Body of pancreas (tissue), 4 donors: ENCODE data around the gene FOXL2NB. TPM values are rescaled to one million over a fixed set of nuclear protein-coding genes. Genes with fewer than 3 reads are reported as not detected.

Source experiments
- ATAC-seq: fragments of 150-250 bp; one replicate; pipeline ENCODE4 v1.9.1; 2016
- DNase-seq, 4 donors: peaks; one replicate each; pipeline ENCODE4 v3.0.0-alpha.2; 2019
- H3K27ac ChIP-seq, 4 donors: fragments of 200-600 bp; sonication (generic); 1 replicate in 3 of 4; 2 replicates in 1 of 4; pipeline versions ENCODE4 v1.5.1 to v1.6.1; 2016 to 2019; ENCODE audit warnings: mild to moderate bottlenecking in 1 of 4, mixed read lengths in 1 of 4, moderate library complexity in 1 of 4
- H3K27me3 ChIP-seq, 2 donors: fragments of 200-600 bp; sonication (generic); one replicate each; pipeline ENCODE4 v1.6.0; 2016; ENCODE audit warnings: mild to moderate bottlenecking in 1 of 2
- H3K36me3 ChIP-seq, 2 donors: fragments of 200-600 bp; sonication (generic); replicated peaks in 1 of 2; 2 replicates each; pipeline ENCODE4 v1.5.1; 2016; ENCODE audit warnings: low read depth in 2 of 2; ENCODE audit not compliant: insufficient read depth in 1 of 2
- H3K4me1 ChIP-seq: fragments of 200-600 bp; sonication (generic); one replicate; pipeline ENCODE4 v1.6.0; 2016
- H3K4me3 ChIP-seq, 2 donors: fragments of 200-600 bp; sonication (generic); 1 replicate in 1 of 2; 2 replicates in 1 of 2; pipeline ENCODE4 v1.5.1; 2016 to 2019
- H3K9me3 ChIP-seq, 3 donors: fragments of 200-600 bp; sonication (generic); 1 replicate in 2 of 3; 2 replicates in 1 of 3; pipeline ENCODE4 v1.5.1; 2016
- CTCF ChIP-seq, 7 experiments: fragments of 450-650 bp in 4 of 7; fragments of 200-600 bp in 3 of 7; sonication (generic) in 3 of 7; IDR thresholded peaks; one replicate each; pipeline ENCODE4 v1.5.1; 2016 to 2019; ENCODE audit warnings: antibody characterized with exemption in 7 of 7
- POLR2A ChIP-seq, 3 donors: fragments of 450-650 bp; IDR thresholded peaks; one replicate each; pipeline ENCODE4 v1.6.1; 2016; ENCODE audit warnings: antibody characterized with exemption in 3 of 3, mild to moderate bottlenecking in 2 of 3
- WGBS, 2 donors: methylation state at CpG; one replicate each; pipeline ENCODE4 v1.1.5; 2017; 5-methylcytosine and 5-hydroxymethylcytosine counted together
- intact Hi-C: fragments of 100-400 bp; cut with DNase I; formaldehyde crosslinking; loops from one replicate; pipeline ENCODE4 v1.15.1; 2023
- total RNA-seq, 2 donors: library from RNA; depleted of rRNA; stranded (reverse); fragments of >200 nt; gene quantifications; one replicate each; pipeline ENCODE4 v1.1.0, GENCODE V29; 2016

The FOXL2NB gene
- total RNA-seq, 2 donors from 2014 or later: 0.26 TPM; not detected in 1

DNA sequence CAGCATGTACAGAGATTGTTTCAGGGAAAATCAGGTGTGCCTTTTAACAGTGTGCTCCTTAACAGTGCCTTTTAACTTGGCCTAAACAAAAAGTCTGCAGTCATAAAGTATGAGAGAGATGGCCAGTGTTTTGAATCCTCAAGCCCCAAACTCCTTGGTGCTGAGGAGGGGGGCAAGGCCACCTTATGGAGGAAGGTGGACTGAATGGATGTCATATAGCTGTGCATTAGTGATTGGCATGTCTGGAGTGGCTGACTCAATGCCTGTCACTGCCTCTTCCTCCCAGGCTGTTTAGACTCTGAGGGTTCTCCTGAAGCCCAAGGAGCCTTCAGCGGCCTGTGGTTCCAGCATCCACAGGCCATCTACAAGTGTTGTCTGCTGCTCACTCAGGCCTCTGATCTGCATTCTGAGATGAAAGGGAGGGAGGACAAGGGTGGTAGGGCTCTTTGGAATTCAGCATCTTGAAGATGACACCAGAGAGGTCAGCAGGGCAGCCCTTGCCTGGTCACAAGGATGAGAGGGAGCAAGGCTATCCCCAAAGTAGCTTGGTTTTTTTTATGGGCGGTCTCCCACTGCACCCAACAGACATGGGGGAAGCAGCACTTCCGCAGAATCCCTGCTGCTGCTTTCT is 1.5 kb downstream of the FOXL2NB start:
- intact Hi-C loops: no loop called here

GRCh38 chr3:138949002-138949418 is 2.0 kb downstream of the FOXL2NB start:
- Histone ChIP-seq H3K27ac (no peak overlapping the region), H3K4me3 (no peak overlapping the region), H3K36me3 (no peaks in the 10 kb centered on the region), H3K9me3 (no peaks in the 10 kb centered on the region), H3K4me1 (peaks cover 46% of the 10 kb centered on the region), H3K27me3 (peaks cover 0 to 52% of the 10 kb centered on the region in 2 donors)
- no peak for DNase-seq
- 64 to 81% methylated on average over 5 of the region's 5 CpGs for WGBS, 2 donors
- intact Hi-C loops: no loop called here
- TF ChIP-seq POLR2A (IDR thresholded peaks at IDR 0.05) (no peak), CTCF (IDR thresholded peaks at IDR 0.05) (no peak)
- no peak for ATAC-seq

More for the DNA sequence above, 1.5 kb downstream of the FOXL2NB start:
- no peaks in the 10 kb centered on the region for H3K36me3 ChIP-seq
- peaks cover 0 to 57% of the 10 kb centered on the region in 2 donors for H3K27me3 ChIP-seq
- H3K4me1 ChIP-seq: peaks cover 46% of the 10 kb centered on the region
- no peak for ATAC-seq
- no peak for DNase-seq
- WGBS, 2 donors: 64 to 100% methylated on average over 2 to 3 of the region's 3 CpGs
- no peak overlapping the region for H3K27ac ChIP-seq
- no peak for TF ChIP-seq POLR2A (IDR thresholded peaks at IDR 0.05)
- TF ChIP-seq CTCF (IDR thresholded peaks at IDR 0.05): no peak
- H3K4me3 ChIP-seq: no peak overlapping the region
- no peaks in the 10 kb centered on the region for H3K9me3 ChIP-seq

DNA sequence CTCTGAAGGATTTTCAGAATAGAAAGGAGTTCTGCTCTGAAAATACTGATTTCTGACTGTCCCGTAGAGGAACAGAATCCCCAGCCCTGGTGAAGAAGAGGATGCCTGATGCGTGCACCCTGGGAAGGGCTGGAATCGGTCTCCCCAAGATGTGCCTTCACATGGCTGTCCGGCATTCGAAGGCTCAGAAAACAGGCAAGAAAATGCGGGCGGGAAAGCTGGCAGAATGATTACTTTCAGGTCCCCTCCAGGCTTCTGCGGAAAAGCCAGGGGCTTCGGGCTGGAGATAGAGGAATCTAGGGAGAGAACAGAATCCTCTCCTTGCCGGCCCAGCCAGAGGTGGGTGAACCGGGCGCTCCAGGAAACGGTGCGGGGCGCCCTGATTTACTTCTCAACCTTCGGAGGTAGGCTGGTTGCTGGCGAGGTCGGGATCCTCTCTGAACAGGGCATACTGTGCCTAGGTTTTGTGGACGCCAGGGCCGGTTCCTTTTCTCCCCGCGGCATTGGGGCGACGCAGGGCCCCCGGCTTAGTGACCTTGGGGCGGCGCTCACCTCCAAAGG is 2.5 kb downstream of the FOXL2NB start:
- intact Hi-C loops: no loop called here
- ATAC-seq: no peak
- 20 to 32% methylated on average over 23 to 27 of the region's 27 CpGs for WGBS, 2 donors

GRCh38 chr3:138950006-138950644 is 3.1 kb downstream of the FOXL2NB start:
- Histone ChIP-seq H3K27me3 (peaks cover 0 to 42% of the 10 kb centered on the region in 2 donors), H3K36me3 (no peaks in the 10 kb centered on the region), H3K4me3 (no peak overlapping the region), H3K4me1 (peaks cover 37% of the 10 kb centered on the region), H3K9me3 (no peaks in the 10 kb centered on the region), H3K27ac (no peak overlapping the region)
- DNase-seq: peak in 3 of 4 donors; percentile 17 to 42 (median 35)
- no peak for TF ChIP-seq POLR2A (IDR thresholded peaks at IDR 0.05)
- no peak for TF ChIP-seq CTCF (IDR thresholded peaks at IDR 0.05)
- 3 to 14% methylated on average over 16 to 53 of the region's 53 CpGs for WGBS, 2 donors
- intact Hi-C loops: no loop called here
- ATAC-seq: peak; percentile 43

More for the DNA sequence above, 2.5 kb downstream of the FOXL2NB start:
- Histone ChIP-seq H3K27me3 (peaks cover 0 to 48% of the 10 kb centered on the region in 2 donors), H3K9me3 (no peaks in the 10 kb centered on the region), H3K36me3 (no peaks in the 10 kb centered on the region), H3K4me1 (peaks cover 43% of the 10 kb centered on the region), H3K27ac (no peak overlapping the region), H3K4me3 (no peak overlapping the region)
- DNase-seq: no peak
- TF ChIP-seq POLR2A (IDR thresholded peaks at IDR 0.05): no peak
- TF ChIP-seq CTCF (IDR thresholded peaks at IDR 0.05): no peak
